Measurements from ENCODE around the gene CX3CL1. TPM values are rescaled to one million over a fixed set of nuclear protein-coding genes. Genes with fewer than 3 reads are reported as not detected.

Gene CX3CL1
- total and polyA plus RNA-seq, 2 donors (not counting 3 experiments of a cell fraction or from before 2014, with no cell fraction given) = 2.0 to 2.3 TPM

DNA sequence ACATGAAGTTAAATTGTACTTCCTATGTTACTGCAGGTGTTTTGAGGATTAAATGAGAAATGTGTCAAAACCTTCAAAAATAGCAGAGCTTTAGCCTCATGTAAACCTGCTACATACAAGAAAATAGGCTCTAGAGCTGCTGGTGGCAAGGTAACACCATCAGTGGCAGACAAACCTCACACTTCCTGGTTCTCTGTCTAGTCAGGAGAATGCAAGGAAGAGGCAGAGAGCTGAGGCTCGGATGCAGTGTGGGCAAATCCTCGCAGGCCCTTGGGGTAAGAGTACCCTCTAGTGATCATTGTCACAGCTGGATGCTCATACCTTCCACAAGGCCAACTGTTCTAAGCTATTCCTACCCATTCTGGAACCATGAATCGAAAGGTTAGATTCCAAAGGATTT lies 60.7 kb downstream of the CX3CL1 start:
- Histone ChIP-seq H3K79me2 (ENCODE audit: control insufficient read depth, insufficient read depth, low read length) (no peaks in the 10 kb centered on the region), H3K4me3 (replicated peaks in 1 of 3; ENCODE audit: insufficient read depth in 1 of 3, low read depth in 1 of 3, low read length in 3 of 3) (no peak overlapping the region), H3K9me3 (replicated peaks; ENCODE audit: control insufficient read depth, insufficient read depth, low read length) (no peaks in the 10 kb centered on the region), H3K36me3 (ENCODE audit: control insufficient read depth in 2 of 2, extremely low read depth in 1 of 2, insufficient read depth in 2 of 2, low read length in 2 of 2) (peaks cover 22 to 44% of the 10 kb centered on the region in 2 experiments), H3K27ac (ENCODE audit: insufficient read depth, low read depth, low read length) (no peak overlapping the region), H4K20me1 (replicated peaks; ENCODE audit: control insufficient read depth, extremely low read depth, insufficient read depth, low read length) (no peaks in the 10 kb centered on the region), H3K9me1 (replicated peaks; ENCODE audit: control insufficient read depth, extremely low read depth, insufficient read depth, low read length) (no peaks in the 10 kb centered on the region), H3K4me1 (ENCODE audit: control insufficient read depth, extremely low read depth, insufficient read depth, low read length) (no peaks in the 10 kb centered on the region), H3K4me2 (ENCODE audit: insufficient read depth, low read length) (no peak overlapping the region), H3K27me3 (ENCODE audit: control insufficient read depth in 2 of 2, insufficient read depth in 2 of 2, low read length in 2 of 2) (no peaks in the 10 kb centered on the region), H3K9ac (replicated peaks; ENCODE audit: extremely low read depth, insufficient read depth, low read length) (no peak overlapping the region), H2AFZ (ENCODE audit: low read depth, low read length) (no peak overlapping the region)
- BruUV-seq (replicated peaks) = no TSS peak
- CTCF ChIA-PET = interaction anchor here (1.4 to 2.5 kb wide), 3 partner anchors 15 to 133 kb away, joined by 5 to 7 read pairs (median 5); no protein-coding TSS in a partner anchor
- intact Hi-C loops (cut with micrococcal nuclease) = no loop called here
- DNase-seq (ENCODE audit: low read depth, low spot score) (no peak), FAIRE-seq (no peak)
- TF ChIP-seq MYC (IDR thresholded peaks at IDR 0.05; ENCODE audit: low read depth, low read length) (no peak), POLR2A (IDR thresholded peaks at IDR 0.05; ENCODE audit: low read depth, low read length) (no peak), JUN (IDR thresholded peaks at IDR 0.05; ENCODE audit: borderline replicate concordance, insufficient read depth, insufficient read length, low read depth) (no peak), EZH2 (IDR thresholded peaks at IDR 0.05; ENCODE audit: borderline replicate concordance, low read depth, low read length, severe bottlenecking) (no peak), FOS (IDR thresholded peaks at IDR 0.05; ENCODE audit: borderline replicate concordance, insufficient read depth, low read length) (no peak), POLR2AphosphoS5 (IDR thresholded peaks at IDR 0.05; ENCODE audit: insufficient read depth, low read depth, low read length) (no peak), MAX (IDR thresholded peaks at IDR 0.05; ENCODE audit: insufficient read depth, insufficient read length) (no peak), GATA2 (IDR thresholded peaks at IDR 0.05; ENCODE audit: insufficient read depth, insufficient read length, low read depth, low read length) (no peak)
- TF ChIP-seq, protein P1, sequence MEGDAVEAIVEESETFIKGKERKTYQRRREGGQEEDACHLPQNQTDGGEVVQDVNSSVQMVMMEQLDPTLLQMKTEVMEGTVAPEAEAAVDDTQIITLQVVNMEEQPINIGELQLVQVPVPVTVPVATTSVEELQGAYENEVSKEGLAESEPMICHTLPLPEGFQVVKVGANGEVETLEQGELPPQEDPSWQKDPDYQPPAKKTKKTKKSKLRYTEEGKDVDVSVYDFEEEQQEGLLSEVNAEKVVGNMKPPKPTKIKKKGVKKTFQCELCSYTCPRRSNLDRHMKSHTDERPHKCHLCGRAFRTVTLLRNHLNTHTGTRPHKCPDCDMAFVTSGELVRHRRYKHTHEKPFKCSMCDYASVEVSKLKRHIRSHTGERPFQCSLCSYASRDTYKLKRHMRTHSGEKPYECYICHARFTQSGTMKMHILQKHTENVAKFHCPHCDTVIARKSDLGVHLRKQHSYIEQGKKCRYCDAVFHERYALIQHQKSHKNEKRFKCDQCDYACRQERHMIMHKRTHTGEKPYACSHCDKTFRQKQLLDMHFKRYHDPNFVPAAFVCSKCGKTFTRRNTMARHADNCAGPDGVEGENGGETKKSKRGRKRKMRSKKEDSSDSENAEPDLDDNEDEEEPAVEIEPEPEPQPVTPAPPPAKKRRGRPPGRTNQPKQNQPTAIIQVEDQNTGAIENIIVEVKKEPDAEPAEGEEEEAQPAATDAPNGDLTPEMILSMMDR (IDR thresholded peaks at IDR 0.05; ENCODE audit: extremely low read depth in 1 of 2, insufficient read depth in 1 of 2, low read depth in 1 of 2, low read length in 2 of 2) = no peak
- dilution Hi-C loops (cut with MboI; ENCODE audit: extremely low pct_ligation_motif_present, low sequenced_read_pairs) = no loop called here
- POLR2A ChIA-PET = no interaction called here

All from endothelial cell of umbilical vein (primary cell).